AG08396 (cell line): ENCODE results near the gene KLRF2.
"Not testable (repeated sequence)": the region's sequence is repeated elsewhere in the genome, so short reads cannot be mapped to it uniquely, and the experiment has no call there.

ENCODE experiments used
- DNase-seq: peaks from one replicate; pipeline ENCODE4 v3.0.0; 2012; ENCODE audit warnings: low spot score, mixed read lengths

Gene KLRF2, protein sequence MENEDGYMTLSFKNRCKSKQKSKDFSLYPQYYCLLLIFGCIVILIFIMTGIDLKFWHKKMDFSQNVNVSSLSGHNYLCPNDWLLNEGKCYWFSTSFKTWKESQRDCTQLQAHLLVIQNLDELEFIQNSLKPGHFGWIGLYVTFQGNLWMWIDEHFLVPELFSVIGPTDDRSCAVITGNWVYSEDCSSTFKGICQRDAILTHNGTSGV

GRCh38 chr12:9881246-9881645 lies at the start of gene KLRF2:
TSS of gene KLRF2 (plus strand) at chr12:9881489. CDS start at chr12:9881596, 107 bp downstream.
- DNase-seq: no peak

DNA sequence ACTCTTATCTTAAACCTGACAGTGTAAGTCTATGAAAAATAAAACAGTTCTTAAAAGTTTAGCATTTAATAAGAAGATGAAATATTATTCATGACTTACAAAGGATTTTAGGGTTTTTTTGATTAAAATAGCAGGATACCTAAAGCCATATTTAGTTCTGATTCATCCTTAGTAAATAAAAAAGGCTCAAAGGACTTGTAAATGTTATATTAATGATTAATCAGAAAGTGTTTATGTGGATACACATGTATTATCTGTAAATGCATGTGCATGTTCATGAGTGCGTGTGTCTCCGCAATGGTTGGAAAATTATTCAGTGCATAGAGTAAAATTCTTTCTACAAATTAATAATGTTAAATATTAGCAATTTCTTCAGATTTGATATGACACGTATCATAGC lies 49.6 kb upstream of the KLRF2 start:
- no peak for DNase-seq

DNA sequence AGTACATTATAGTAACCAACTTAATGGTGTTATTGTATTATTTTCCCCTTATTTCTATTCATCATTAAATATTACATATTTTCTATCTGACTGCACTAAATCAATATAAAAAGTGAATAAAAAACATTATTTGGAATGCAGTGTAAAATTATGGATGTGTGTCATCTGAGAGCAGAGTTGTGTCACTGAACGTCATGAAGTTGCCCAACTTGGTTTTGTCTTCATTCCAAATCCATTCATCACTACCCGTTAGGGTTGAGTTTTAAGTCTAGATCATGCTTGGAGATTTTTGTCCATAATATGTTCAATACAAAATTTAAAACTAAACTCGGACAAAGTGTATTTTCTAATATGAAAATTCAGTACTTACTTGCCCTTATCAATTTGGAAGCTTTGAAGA lies 37.9 kb upstream of the KLRF2 start:
- no peak for DNase-seq

- no peak for DNase-seq
These were observed 32.4 kb upstream of the KLRF2 start for GRCh38 chr12:9848899-9849298.

DNA sequence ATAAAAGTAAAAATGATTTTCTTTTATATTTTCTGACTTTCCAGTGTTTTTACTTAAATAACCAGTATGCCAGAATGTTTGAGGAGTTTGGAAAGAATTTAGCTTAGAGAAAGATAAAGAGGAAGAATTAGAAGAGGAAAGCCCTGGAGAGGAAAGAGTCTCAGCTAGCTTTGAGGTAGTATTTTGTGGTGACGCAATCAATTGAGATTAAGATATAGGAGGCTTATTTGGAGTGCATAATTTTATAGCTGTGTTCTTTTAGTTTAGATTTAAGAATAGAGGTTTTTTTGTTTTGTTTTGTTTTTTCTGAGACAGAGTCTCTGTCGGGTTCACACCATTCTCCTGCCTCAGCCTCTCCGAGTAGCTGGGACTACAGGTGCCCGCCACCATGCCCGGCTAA lies 30.2 kb upstream of the KLRF2 start:
- no peak for DNase-seq

GRCh38 chr12:9851927-9852326 lies 29.4 kb upstream of the KLRF2 start:
- no peak for DNase-seq

DNA sequence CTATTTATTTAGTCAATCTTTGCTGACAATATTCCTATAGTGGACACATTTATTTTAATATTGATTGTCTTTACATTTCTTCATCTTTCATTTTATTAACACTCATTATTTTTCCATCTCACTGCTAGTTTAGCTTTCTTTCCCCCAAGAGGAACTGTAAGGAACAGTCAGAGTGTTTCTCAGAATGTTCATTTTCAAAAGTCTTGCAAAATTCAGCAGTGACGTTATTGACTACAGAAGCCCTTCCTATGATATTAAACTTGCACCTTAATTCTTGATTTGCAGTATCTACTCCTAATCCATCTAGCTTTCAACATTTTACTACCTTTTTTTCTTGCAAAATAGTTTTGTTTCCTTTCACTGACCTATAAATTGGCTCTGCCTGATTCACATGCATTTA lies 25.1 kb upstream of the KLRF2 start:
- no peak for DNase-seq

GRCh38 chr12:9856894-9857293 lies 24.4 kb upstream of the KLRF2 start:
- DNase-seq: no peak

DNA sequence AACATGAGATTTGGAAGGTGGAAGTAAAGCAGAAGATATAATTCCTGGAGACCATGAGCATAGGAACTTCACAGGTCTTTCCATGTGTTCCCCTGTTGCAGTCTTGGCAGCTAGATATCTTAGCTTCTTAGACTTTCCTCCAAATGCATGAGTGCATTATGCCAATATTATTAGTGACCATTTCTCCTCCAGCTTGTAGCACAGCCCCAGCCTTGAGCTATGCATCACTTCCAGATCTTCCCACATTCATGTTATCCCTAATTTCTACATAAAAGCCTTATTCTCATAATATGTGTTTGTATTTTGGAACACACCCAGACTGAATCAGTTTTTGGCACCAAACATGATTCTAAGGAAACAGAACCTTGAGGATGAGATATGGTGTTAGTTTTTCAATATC lies 23.2 kb upstream of the KLRF2 start:
- DNase-seq: no peak

GRCh38 chr12:9864913-9865675 lies 16.2 kb upstream of the KLRF2 start:
- no peak for DNase-seq

GRCh38 chr12:9866860-9867269 lies 14.4 kb upstream of the KLRF2 start:
- DNase-seq: no peak

DNA sequence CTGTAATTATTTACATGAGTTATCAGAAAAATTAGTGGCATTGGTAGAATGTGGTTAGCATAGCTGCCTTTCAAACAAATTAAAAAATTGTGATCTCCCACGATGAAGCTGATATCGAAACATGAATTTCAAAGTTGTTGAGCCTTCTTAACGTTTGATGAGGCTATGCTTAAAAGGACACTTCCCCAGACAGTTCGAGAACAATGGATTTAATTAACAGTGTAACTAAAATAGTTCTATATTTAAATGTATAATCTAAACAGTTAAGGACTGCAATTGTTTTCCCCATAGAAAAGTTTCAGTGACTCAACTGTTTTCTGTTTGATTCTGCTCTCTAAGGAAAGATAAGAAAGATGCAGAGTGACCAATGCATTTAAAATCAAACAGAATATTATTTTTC lies 13.8 kb upstream of the KLRF2 start:
- DNase-seq: no peak

GRCh38 chr12:9868311-9868801 lies 12.9 kb upstream of the KLRF2 start:
- no peak for DNase-seq

DNA sequence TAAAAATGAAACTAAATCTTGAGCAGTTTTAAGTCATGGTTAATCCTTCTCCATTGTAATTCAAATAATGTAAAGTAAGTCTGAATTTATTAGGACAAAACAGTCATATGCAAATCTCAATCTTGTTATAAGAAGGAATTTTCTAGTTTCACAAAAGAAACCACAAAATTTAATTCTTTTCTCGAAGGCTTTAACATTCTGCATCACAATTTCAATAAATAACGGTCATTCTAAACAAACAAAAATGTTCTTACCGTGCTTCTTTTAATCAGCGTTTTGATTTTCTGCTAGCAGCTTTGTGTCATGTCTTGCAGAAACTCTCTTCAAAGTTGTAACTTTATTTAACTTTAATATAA lies 12.4 kb upstream of the KLRF2 start:
- DNase-seq: no peak

GRCh38 chr12:9869307-9870161 lies 11.8 kb upstream of the KLRF2 start, which contains the start of gene CLEC2B:
TSS of gene CLEC2B (minus strand) at chr12:9869354.
- peak; percentile 40 for DNase-seq

GRCh38 chr12:9870286-9870866 lies 10.9 kb upstream of the KLRF2 start:
- DNase-seq: no peak

GRCh38 chr12:9872162-9872561 lies 9.1 kb upstream of the KLRF2 start:
- no peak for DNase-seq

- DNase-seq: no peak
These were observed 8.5 kb upstream of the KLRF2 start for GRCh38 chr12:9872742-9873141.

GRCh38 chr12:9876120-9876519 lies 5.2 kb upstream of the KLRF2 start:
- not testable (repeated sequence) for DNase-seq

DNA sequence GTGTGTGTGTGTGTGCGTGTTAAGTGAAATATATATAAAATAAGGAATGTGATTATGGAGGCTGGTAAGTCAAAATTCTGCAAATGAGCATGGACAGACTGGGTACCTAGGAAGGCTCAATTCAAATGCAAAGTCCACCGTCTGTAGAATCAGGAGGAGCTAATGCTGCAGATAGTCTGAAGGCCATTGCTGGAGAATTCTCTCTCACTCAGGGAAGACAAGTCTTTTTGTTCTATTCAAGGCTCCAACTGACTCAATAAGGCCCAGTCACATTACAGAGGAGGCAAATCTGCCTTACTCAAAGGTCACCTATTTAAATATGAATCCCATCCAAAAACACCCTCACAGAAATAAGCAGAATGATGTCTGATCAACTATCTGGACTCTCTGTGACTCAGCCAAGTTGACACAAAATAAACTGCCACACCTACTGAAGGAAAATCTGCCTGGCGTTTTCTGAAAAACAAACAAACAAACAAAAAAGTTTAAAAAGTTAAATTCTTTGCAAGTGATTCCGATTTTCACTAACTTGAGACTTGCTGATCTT lies 684 bp upstream of the KLRF2 start:
- no peak for DNase-seq

GRCh38 chr12:9881988-9882387 lies 699 bp downstream of the KLRF2 start:
- DNase-seq: no peak

DNA sequence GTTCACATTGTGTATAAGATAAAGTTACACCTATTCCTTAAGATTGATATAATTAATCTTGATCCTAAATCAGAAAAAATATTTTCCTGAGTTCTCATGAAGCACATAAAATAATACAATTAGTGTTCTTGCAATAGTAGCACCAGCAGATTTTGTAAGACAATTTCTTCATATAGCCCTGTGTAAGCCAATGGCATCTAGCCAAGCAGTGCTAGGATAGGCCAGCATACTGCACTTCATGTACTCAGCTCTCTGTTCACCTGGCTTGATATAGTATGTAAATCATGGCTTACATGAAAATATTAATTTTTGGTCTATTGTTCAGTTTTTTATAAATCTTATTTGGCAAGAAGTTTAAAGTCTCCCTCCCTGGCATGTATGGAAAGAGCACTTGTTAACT lies 1.9 kb downstream of the KLRF2 start:
- DNase-seq: no peak
